ENCODE measurements around the gene FGR.

Gene FGR

GRCh38 chr1:27564710-27565649 lies 70.0 kb downstream of the FGR start:
- DNase-seq, result no peak

- DNase-seq, result no peak
Observed at GRCh38 chr1:27563591-27564471, 71.2 kb downstream of the FGR start.

- no peak for DNase-seq
Observed at GRCh38 chr1:27563341-27563590, 71.7 kb downstream of the FGR start.

- no peak for DNase-seq
Observed at GRCh38 chr1:27562534-27563340, 72.2 kb downstream of the FGR start.

Measured in NCI-H526 treated with DMSO at 0.1 percent for 48 hours (cell line).